ENCODE results near the gene MCF2L2.
"Not testable (repeated sequence)": the region's sequence is repeated elsewhere in the genome, so short reads cannot be mapped to it uniquely, and the experiment has no call there.

Gene MCF2L2

GRCh38 chr3:183443395-183444385 is 15.3 kb upstream of the MCF2L2 start:
- DNase-seq: no peak

GRCh38 chr3:183442994-183443393 is 14.6 kb upstream of the MCF2L2 start:
- no peak for DNase-seq

GRCh38 chr3:183440521-183440920 is 12.1 kb upstream of the MCF2L2 start:
- DNase-seq: not testable (repeated sequence)

GRCh38 chr3:183439515-183439914 is 11.1 kb upstream of the MCF2L2 start:
- DNase-seq: no peak

- DNase-seq: peak; percentile 41
Observed at GRCh38 chr3:183438735-183439134, 10.3 kb upstream of the MCF2L2 start.

- DNase-seq: no peak
Observed at GRCh38 chr3:183437666-183438564, 9.5 kb upstream of the MCF2L2 start.

- DNase-seq: no peak
Observed at GRCh38 chr3:183437061-183437460, 8.6 kb upstream of the MCF2L2 start.

- DNase-seq: no peak
Observed at GRCh38 chr3:183435661-183436060, 7.2 kb upstream of the MCF2L2 start.

GRCh38 chr3:183434992-183435391 is 6.6 kb upstream of the MCF2L2 start:
- no peak for DNase-seq

- DNase-seq: no peak
Observed at GRCh38 chr3:183434503-183434902, 6.1 kb upstream of the MCF2L2 start.

GRCh38 chr3:183430325-183430957 is 2.0 kb upstream of the MCF2L2 start:
- no peak for DNase-seq

GRCh38 chr3:183427876-183428446 is 458 bp downstream of the MCF2L2 start:
- peak; percentile 83 for DNase-seq

GRCh38 chr3:183427196-183427875 is 1.1 kb downstream of the MCF2L2 start:
- peak; percentile 30 for DNase-seq

- not testable (repeated sequence) for DNase-seq
Observed at GRCh38 chr3:183418807-183419206, 9.6 kb downstream of the MCF2L2 start.

GRCh38 chr3:183411216-183411922 is 17.1 kb downstream of the MCF2L2 start:
- DNase-seq: no peak

- no peak for DNase-seq
Observed at GRCh38 chr3:183410759-183411158, 17.7 kb downstream of the MCF2L2 start.

GRCh38 chr3:183410280-183410679 is 18.1 kb downstream of the MCF2L2 start:
- DNase-seq: no peak

GRCh38 chr3:183409219-183409618 is 19.2 kb downstream of the MCF2L2 start:
- DNase-seq: no peak

- no peak for DNase-seq
Observed at GRCh38 chr3:183401678-183402077, 26.7 kb downstream of the MCF2L2 start.

- DNase-seq: no peak
Observed at GRCh38 chr3:183400352-183400751, 28.1 kb downstream of the MCF2L2 start.

- DNase-seq: no peak
Observed at GRCh38 chr3:183396662-183397391, 31.6 kb downstream of the MCF2L2 start.

Measured in COR-L47 (cell line).